GM19328 (cell line): ENCODE results near the gene CDC5L.

Experiments used
- ATAC-seq: cut with Tn5 transposase; IDR thresholded peaks from one replicate; pipeline ENCODE4 v1.9.1; 2021; ENCODE audit warnings: mild to moderate bottlenecking, moderate library complexity; ENCODE audit not compliant: unreplicated experiment

Gene CDC5L

GRCh38 chr6:44472250-44472945, 84.9 kb downstream of the CDC5L start:
- no peak for ATAC-seq

GRCh38 chr6:44473393-44474189, 86.1 kb downstream of the CDC5L start:
- no peak for ATAC-seq

GRCh38 chr6:44474190-44474631, 86.7 kb downstream of the CDC5L start:
- no peak for ATAC-seq

- no peak for ATAC-seq
Measured at GRCh38 chr6:44474643-44475042, 87.1 kb downstream of the CDC5L start.

GRCh38 chr6:44475417-44475778, 87.9 kb downstream of the CDC5L start:
- peak; percentile 20 for ATAC-seq

- peak; percentile 84 for ATAC-seq
Measured at GRCh38 chr6:44475779-44476434, 88.4 kb downstream of the CDC5L start.

GRCh38 chr6:44476849-44477248, 89.3 kb downstream of the CDC5L start:
- ATAC-seq, result no peak

- no peak for ATAC-seq
Measured at GRCh38 chr6:44477293-44477894, 89.9 kb downstream of the CDC5L start.

GRCh38 chr6:44478158-44478557, 90.7 kb downstream of the CDC5L start:
- no peak for ATAC-seq

GRCh38 chr6:44478591-44479254, 91.2 kb downstream of the CDC5L start:
- ATAC-seq, result no peak

GRCh38 chr6:44480097-44480541, 92.6 kb downstream of the CDC5L start:
- no peak for ATAC-seq

GRCh38 chr6:44481056-44481455, 93.5 kb downstream of the CDC5L start:
- ATAC-seq, result no peak

- no peak for ATAC-seq
Measured at GRCh38 chr6:44481760-44482159, 94.3 kb downstream of the CDC5L start.

GRCh38 chr6:44485601-44486401, 98.3 kb downstream of the CDC5L start:
- no peak for ATAC-seq

GRCh38 chr6:44487002-44487401, 99.5 kb downstream of the CDC5L start:
- ATAC-seq, result no peak

- ATAC-seq, result no peak
Measured at GRCh38 chr6:44487586-44487985, 100.1 kb downstream of the CDC5L start.

GRCh38 chr6:44489910-44490604, 102.6 kb downstream of the CDC5L start:
- ATAC-seq, result no peak

- no peak for ATAC-seq
Measured at GRCh38 chr6:44493132-44493531, 105.6 kb downstream of the CDC5L start.

GRCh38 chr6:44493593-44493992, 106.1 kb downstream of the CDC5L start:
- ATAC-seq, result no peak
